HPDE6-E6E7 (cell line): Measurements from ENCODE around the gene LCMT2.

Source experiments
- DNase-seq: peaks from one replicate; pipeline ENCODE4 v3.0.0; 2011; ENCODE audit warnings: missing footprints; ENCODE audit errors: extremely low spot score

The LCMT2 gene

DNA sequence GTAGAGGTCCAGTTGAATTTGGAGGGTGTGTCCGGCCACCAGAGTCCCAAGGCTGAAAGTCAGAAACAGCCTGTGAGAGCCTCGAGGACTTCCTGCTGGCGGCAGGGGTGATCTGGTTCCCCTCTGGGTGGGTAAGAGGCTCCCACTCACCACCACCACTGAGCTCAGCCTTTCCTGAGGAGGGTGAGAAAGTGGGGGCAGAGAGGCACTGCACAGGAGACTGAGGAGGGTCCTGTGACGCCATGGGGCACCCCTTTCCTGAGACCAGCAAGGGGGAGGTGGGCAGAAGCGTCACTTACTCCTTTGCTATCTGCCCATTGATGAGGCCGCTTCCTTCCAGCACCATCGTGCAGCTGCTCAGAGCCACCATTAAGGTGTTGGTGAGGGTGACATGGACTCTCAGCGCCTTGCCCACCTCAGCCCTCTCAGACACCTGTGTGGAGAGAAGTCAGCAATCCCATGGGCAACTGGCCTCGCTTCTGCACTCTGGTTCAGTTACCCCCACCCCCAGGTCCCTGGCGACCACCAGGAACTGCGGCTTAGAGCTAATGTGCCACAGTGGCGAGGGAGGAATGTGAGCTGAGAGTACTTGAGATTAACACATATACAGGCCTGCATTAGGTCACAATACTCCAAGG lies 53.7 kb downstream of the LCMT2 start:
- no peak for DNase-seq

DNA sequence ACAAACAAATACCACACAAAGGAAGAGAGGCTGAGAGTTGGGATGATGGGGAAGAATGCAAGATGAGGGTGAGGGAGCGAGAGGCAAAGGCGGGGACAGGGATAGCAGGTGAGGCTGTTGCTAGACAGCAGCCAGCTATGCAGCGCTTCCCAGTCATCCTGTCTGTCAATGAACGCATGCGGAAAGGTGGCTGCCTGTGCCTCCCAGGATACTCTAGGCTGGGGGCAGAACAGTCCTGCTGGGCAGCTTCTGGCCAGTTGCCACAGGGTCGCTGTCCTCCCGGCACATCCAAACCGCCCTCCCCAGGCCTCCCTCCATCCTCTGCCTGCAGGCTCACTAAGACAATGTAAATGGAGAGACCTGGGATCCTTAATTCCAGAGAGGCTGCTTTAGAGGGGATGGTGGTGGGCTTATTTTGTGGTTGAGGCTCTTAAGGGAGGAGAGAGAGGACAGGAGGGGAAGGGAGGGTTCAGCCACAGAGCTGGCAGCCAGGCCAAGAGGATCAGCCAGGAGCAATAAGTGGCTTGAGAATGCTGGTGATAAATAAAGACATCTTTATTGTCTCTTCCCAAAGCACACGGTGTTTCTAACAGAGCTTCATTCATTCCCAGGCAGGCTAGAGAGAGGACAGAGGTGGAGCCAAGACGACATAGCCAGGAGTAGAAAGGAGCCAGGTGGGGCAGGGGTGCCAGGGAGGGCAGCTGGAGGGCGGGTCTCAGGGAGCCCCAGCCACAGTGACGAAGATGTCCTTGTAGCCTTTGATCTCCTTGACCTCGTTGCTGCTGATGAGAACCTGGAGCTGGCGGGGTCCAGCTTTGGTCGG lies 54.4 kb downstream of the LCMT2 start:
- no peak for DNase-seq

DNA sequence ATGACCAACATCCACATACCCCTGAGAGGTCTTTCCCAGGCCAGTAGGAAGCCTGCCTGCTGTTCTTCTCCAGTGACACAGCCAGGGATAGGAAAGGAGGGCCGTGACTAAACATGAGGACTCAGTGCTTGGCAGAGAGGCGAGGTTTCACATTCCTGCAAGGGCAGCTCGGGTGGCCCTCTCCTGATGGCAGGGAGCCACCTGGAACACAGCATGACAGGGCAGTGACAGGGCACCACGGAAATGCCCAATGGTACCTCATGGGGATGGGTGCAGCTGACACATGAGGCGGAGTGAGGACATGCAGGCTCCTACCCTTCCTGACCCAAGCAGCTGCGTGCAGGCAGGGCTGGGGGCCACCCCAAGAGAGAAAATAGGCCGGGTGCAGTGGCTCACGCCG lies 56.2 kb downstream of the LCMT2 start:
- no peak for DNase-seq
